Progenitor cell of endocrine pancreas (in vitro differentiated cells): Measurements from ENCODE around the gene PANX3. TPM values are rescaled to one million over a fixed set of nuclear protein-coding genes. Genes with fewer than 3 reads are reported as not detected.

Experiments
- DNase-seq: peaks from one replicate; pipeline ENCODE4 v3.0.0; 2021; ENCODE audit warnings: low spot score; ENCODE audit not compliant: unreplicated experiment
- H3K27ac Mint-ChIP-seq: 2 replicates; pipeline ENCODE4 v1.8.0; 2021; ENCODE audit warnings: mild to moderate bottlenecking, moderate library complexity, mixed read lengths
- H3K27me3 Mint-ChIP-seq: 2 replicates; pipeline ENCODE4 v1.8.0; 2021; ENCODE audit warnings: mixed read lengths
- H3K36me3 Mint-ChIP-seq: 2 replicates; pipeline ENCODE4 v1.8.0; 2022; ENCODE audit warnings: mixed read lengths; ENCODE audit not compliant: insufficient read depth
- H3K4me1 Mint-ChIP-seq: 2 replicates; pipeline ENCODE4 v1.8.0; 2021; ENCODE audit warnings: low read depth, mixed read lengths
- H3K4me3 Mint-ChIP-seq: 2 replicates; pipeline ENCODE4 v1.8.0; 2021; ENCODE audit warnings: low read depth, mild to moderate bottlenecking, moderate library complexity, mixed read lengths
- H3K9me3 Mint-ChIP-seq: 2 replicates; pipeline ENCODE4 v1.8.0; 2021; ENCODE audit warnings: low read depth, mixed read lengths
- total RNA-seq: library from RNA; stranded (reverse); gene quantifications from 2 replicates; pipeline ENCODE4 v1.2.1, GENCODE V29; 2021
- TF ChIP-seq, protein P1 (sequence below): fragments of 200-600 bp; sonication (generic); IDR thresholded peaks from one replicate; pipeline ENCODE4 v1.5.0; 2021; ENCODE audit warnings: antibody characterized with exemption, mild to moderate bottlenecking; ENCODE audit not compliant: unreplicated experiment

PANX3 gene
- total RNA-seq, 1 donor from 2014 or later, result not detected

DNA sequence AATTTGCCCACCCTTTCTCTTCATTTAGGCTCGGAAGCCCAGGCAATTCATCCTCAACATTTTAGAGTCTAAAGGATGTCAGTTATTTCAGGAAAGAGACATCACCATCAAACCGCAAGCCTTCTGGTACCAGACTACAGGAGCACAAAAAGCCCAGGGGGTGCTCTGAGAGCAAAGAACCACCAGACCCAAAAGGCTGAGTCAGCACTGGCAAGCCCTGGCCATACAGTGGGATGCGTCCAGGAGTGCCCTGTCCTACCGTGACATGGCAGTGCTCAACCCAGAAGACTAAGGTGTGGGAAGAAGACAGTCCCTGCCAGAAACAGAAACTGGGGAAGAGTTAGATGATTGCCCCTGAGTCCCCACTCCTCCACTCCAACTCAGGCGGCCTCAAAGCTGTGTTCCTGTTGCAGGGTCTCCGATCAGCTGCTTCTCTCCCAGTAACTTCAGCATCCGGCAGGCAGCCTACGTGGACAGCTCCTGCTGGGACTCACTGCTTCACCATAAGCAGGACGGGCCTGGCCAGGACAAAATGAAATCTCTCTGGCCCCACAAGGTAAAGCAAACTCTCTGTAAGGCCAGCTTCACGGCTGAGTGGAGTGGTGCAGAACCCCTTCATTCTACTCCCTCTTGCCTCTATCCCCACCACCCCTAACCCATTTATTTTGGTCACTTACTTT lies 1.5 kb downstream of the PANX3 start:
- H3K27ac Mint-ChIP-seq, result peak overlapping the region; percentile 53
- H3K4me3 Mint-ChIP-seq, result no peak overlapping the region
- peaks cover 4% of the 10 kb centered on the region for H3K27me3 Mint-ChIP-seq
- H3K4me1 Mint-ChIP-seq, result no peaks in the 10 kb centered on the region
- DNase-seq, result no peak
- H3K9me3 Mint-ChIP-seq, result no peaks in the 10 kb centered on the region
- TF ChIP-seq, protein P1, sequence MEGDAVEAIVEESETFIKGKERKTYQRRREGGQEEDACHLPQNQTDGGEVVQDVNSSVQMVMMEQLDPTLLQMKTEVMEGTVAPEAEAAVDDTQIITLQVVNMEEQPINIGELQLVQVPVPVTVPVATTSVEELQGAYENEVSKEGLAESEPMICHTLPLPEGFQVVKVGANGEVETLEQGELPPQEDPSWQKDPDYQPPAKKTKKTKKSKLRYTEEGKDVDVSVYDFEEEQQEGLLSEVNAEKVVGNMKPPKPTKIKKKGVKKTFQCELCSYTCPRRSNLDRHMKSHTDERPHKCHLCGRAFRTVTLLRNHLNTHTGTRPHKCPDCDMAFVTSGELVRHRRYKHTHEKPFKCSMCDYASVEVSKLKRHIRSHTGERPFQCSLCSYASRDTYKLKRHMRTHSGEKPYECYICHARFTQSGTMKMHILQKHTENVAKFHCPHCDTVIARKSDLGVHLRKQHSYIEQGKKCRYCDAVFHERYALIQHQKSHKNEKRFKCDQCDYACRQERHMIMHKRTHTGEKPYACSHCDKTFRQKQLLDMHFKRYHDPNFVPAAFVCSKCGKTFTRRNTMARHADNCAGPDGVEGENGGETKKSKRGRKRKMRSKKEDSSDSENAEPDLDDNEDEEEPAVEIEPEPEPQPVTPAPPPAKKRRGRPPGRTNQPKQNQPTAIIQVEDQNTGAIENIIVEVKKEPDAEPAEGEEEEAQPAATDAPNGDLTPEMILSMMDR, result no peak
- no peaks in the 10 kb centered on the region for H3K36me3 Mint-ChIP-seq

DNA sequence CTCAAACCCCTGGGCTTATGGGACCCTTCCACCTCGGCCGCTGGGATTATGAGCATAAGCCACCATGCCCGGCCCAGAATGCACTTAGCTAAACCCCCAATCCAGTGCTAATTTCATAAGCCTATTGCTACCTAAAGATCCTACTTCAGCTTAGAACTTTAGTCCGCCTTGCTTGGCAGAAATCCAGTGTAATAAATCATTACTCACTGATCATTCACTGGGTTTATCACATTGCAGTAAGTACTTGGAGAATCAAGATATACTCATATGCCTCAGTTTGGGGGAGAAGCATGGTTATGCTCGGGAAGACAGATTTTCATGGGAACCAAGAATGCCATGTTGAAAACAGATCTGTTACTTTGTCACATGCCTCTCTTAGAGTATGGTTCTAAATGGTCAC lies 7.6 kb downstream of the PANX3 start:
- no peaks in the 10 kb centered on the region for H3K9me3 Mint-ChIP-seq
- no peak overlapping the region for H3K27ac Mint-ChIP-seq
- no peaks in the 10 kb centered on the region for H3K36me3 Mint-ChIP-seq
- peaks cover 23% of the 10 kb centered on the region for H3K4me1 Mint-ChIP-seq
- peaks cover under 1% of the 10 kb centered on the region for H3K27me3 Mint-ChIP-seq
- no peak for DNase-seq
- TF ChIP-seq, protein P1, result no peak
- H3K4me3 Mint-ChIP-seq, result no peak overlapping the region

DNA sequence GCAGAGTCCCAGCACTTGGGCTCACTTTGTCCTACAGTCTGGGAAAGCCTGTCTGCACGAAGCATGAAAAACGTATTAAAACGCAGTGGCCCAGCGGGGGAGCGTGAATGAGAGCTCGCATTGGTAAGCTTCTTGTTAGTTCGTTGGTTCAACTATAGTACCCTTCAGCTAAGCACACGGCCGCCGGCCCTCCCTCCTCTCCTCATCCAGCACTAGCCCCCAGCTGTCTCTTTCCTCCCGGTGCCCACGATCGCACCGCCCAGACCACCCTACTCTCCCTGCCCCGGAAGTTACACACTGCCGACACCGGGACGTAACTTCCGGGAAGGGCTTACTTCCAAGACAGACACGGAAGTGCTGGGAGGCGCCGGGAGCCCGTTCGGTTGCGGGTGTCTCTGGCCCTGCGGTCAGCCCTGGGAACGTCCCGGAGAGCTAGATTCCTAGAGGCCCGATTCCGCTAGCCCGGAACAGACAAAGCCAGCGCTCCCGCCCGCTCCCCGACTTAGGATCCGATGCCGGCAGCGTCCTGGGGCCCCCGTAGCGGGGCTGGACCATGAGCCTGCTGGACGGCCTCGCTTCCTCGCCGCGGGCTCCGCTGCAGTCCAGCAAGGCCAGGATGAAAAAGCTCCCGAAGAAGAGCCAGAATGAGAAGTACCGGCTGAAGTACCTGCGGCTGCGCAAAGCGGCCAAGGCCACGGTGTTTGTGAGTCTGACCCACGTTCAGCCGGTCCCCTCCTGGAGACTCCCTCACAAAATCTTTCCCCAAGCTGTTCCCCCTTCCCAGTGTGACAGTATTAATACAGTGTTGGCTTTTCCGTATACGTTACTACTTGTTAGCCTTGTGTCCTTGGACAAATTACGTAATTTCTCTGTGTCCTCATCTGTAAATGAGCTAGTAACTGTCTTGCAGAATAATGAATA lies 11.6 kb downstream of the PANX3 start, which contains the start of gene TBRG1:
Gene TBRG1, plus strand, starts transcription at position 334 of the 921 bp plus-strand sequence. Its CDS starts 220 bp downstream, at position 554.
- no peaks in the 10 kb centered on the region for H3K9me3 Mint-ChIP-seq
- H3K4me1 Mint-ChIP-seq, result peaks cover 27% of the 10 kb centered on the region
- TF ChIP-seq, protein P1, result no peak
- H3K27ac Mint-ChIP-seq, result peak within 1 kb of the TSS; percentile 97
- peak; percentile 57 for DNase-seq
- no peaks in the 10 kb centered on the region for H3K27me3 Mint-ChIP-seq
- H3K4me3 Mint-ChIP-seq, result peak within 1 kb of the TSS; percentile 91
- peaks cover 9% of the 10 kb centered on the region for H3K36me3 Mint-ChIP-seq

DNA sequence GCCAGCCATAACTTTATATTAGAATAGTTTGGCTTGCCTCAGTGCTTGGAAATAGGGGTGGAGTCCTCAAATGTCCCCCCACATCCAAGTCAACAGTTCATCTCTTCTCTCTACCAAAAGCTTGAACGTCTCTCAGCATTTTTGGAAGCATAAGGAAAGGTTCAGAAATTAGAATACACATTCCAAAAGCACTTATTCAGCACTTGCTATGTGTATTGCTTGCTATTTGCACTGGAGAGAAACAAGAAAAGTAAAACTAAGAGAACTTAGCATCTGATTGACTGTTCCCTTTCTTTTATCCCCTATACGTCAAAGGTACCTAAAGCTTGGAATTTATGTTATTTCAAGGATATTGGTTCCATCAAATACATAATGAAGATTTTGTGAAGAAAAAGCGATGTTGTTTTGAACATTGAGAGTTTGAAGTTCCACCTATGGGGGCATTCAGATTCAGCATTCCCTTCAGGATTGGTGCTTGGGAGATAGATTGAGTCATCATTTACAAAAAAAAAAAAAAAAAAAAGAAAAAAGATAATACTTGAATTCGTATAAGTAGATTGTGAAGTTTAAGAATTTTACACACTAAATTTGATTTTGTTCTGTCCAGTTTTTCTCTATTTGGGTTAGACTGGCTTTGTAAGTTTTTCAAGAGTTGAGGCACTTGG lies 12.8 kb downstream of the PANX3 start:
- DNase-seq, result no peak
- H3K4me3 Mint-ChIP-seq, result peak overlapping the region; percentile 91
- H3K36me3 Mint-ChIP-seq, result peaks cover 11% of the 10 kb centered on the region
- TF ChIP-seq, protein P1, result no peak
- peak overlapping the region; percentile 97 for H3K27ac Mint-ChIP-seq
- H3K4me1 Mint-ChIP-seq, result peaks cover 27% of the 10 kb centered on the region
- H3K9me3 Mint-ChIP-seq, result no peaks in the 10 kb centered on the region
- no peaks in the 10 kb centered on the region for H3K27me3 Mint-ChIP-seq
